ENCODE data around the gene APCDD1L.

The APCDD1L gene

GRCh38 chr20:58457083-58457695 is 58.0 kb downstream of the APCDD1L start:
- DNase-seq (ENCODE audit: low spot score): peak; percentile 83
- H3K27ac ChIP-seq: peak overlapping the region; percentile 68
- TF ChIP-seq CTCF (conservative IDR thresholded peaks at IDR 0.05; ENCODE audit: low read depth): no peak
- POLR2A ChIA-PET (ENCODE audit: low non-redundant PET): no interaction called here
- CTCF ChIA-PET: interaction anchor here (0.9 kb wide), 1 partner anchor 223 kb away, joined by 4 read pairs; no protein-coding TSS in a partner anchor

DNA sequence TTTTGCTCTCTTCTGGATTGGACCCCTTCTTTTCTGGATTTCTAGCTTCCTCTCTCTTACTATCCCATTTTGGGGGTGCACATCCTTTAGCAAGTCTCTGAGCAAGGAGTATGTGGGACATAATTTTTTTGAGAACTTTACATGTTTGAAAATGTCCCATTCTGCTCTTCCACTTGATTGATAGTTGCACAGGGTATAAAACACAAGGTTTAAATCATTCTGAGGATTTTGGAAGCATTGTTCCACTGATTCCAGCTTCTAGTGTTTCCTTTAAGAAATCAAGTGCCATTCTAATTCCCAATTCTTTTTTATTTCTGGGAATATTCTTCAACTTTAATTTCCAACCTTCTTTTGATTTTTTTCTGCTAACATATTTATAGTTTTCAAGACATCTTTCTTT is 60.7 kb downstream of the APCDD1L start:
- CTCF ChIA-PET: interaction anchor here (0.5 to 1.1 kb wide), 6 partner anchors 10 to 196 kb away, joined by 3 to 6 read pairs (median 3); no protein-coding TSS in a partner anchor
- H3K27ac ChIP-seq: no peak overlapping the region
- POLR2A ChIA-PET (ENCODE audit: low non-redundant PET): no interaction called here
- TF ChIP-seq CTCF (conservative IDR thresholded peaks at IDR 0.05; ENCODE audit: low read depth): no peak
- DNase-seq (ENCODE audit: low spot score): no peak

DNA sequence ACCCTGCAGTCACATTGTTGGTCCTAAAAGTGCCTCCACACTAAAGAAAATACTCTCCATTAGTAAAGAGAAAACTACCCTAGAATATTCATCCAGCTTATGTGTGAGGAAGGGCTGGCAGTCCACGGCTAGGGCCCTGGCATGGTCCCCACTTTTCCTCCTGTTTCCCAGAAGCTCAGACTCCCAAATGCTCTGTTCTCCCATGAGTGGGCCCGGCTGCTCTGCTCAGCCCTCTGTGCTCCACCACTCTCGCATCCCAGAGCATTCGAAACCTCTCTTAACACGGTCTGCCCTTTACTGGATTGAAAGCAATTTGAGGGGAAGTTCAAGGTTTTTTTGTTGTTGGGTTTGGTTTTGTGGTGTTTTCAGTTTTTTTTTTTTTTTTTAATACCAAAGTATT is 61.8 kb downstream of the APCDD1L start:
- H3K27ac ChIP-seq: no peak overlapping the region
- POLR2A ChIA-PET (ENCODE audit: low non-redundant PET): no interaction called here
- CTCF ChIA-PET: no interaction called here
- TF ChIP-seq CTCF (conservative IDR thresholded peaks at IDR 0.05; ENCODE audit: low read depth): no peak
- DNase-seq (ENCODE audit: low spot score): no peak

DNA sequence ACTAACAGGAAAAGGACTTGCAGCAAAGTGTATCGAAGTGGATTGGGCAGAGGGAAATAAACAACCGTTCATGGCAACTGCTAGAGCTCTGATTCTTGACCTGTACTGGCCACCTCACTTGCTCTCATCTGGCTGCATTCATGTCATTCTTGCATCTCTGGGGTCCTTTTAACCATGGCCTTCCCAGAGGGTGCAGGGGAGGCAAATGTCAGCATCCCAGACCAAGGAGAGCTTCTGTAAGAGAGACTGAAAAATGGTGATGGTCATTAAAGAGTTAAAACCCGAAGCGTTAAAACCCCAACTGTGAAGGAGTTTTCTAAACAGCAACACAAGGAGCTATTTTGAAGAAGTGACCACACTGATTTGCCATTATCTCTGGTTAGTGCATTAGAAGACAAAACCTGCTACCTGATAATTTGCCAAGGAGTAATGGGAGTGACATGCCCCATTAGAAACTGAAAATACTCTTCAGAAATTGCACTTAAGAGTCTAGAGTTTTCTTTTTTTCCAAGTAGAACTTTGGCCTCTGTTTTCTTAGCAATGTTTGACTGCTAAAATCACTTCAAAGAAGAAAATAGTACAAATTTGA is 62.4 kb downstream of the APCDD1L start:
- no peak overlapping the region for H3K27ac ChIP-seq
- ChIA-PET CTCF (no interaction called here), POLR2A (ENCODE audit: low non-redundant PET) (no interaction called here)
- no peak for TF ChIP-seq CTCF (conservative IDR thresholded peaks at IDR 0.05; ENCODE audit: low read depth)
- no peak for DNase-seq (ENCODE audit: low spot score)

- no peak for TF ChIP-seq CTCF (conservative IDR thresholded peaks at IDR 0.05; ENCODE audit: low read depth)
- ChIA-PET POLR2A (ENCODE audit: low non-redundant PET) (no interaction called here), CTCF (interaction anchor here (0.6 kb wide), 1 partner anchor 14 kb away, joined by 5 read pairs; no protein-coding TSS in a partner anchor)
- DNase-seq (ENCODE audit: low spot score): no peak
- H3K27ac ChIP-seq: no peak overlapping the region
Measured at GRCh38 chr20:58450254-58450653, 64.9 kb downstream of the APCDD1L start.

DNA sequence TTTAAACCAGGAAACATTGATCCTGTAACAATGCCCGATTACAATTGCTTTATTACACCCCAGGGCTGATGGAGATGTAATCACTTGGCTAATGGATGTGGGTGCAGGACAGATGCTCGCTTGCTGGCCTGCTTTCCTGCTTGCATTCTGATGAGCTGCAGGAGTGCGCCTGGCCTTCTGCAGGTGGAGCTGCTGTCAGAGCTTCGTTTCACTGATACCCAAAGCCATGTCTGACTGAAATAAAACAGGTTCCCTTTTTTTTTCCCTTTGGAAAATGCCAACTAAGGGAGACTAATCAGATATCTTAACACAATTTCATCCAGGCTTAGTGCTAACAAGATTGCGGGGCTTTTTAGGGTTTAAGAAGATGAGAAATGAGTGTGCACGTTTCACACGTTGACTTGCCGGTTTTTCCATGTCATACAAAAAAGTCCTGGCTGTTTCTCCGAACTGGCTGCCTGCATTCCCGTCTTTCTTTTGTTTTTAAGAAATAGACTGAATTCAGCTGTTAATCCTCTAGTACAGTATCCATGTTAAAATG is 65.4 kb downstream of the APCDD1L start:
- POLR2A ChIA-PET (ENCODE audit: low non-redundant PET): no interaction called here
- CTCF ChIA-PET: interaction anchor here (0.5 to 0.6 kb wide), 2 partner anchors 13 to 515 kb away, joined by 4 to 5 read pairs; no protein-coding TSS in a partner anchor

More for the DNA sequence above, 65.4 kb downstream of the APCDD1L start:
- H3K27ac ChIP-seq: no peak overlapping the region
- TF ChIP-seq CTCF (conservative IDR thresholded peaks at IDR 0.05; ENCODE audit: low read depth): no peak
- no peak for DNase-seq (ENCODE audit: low spot score)

All from RWPE1 (cell line).